ENCODE results near the gene CAV2.

DNA sequence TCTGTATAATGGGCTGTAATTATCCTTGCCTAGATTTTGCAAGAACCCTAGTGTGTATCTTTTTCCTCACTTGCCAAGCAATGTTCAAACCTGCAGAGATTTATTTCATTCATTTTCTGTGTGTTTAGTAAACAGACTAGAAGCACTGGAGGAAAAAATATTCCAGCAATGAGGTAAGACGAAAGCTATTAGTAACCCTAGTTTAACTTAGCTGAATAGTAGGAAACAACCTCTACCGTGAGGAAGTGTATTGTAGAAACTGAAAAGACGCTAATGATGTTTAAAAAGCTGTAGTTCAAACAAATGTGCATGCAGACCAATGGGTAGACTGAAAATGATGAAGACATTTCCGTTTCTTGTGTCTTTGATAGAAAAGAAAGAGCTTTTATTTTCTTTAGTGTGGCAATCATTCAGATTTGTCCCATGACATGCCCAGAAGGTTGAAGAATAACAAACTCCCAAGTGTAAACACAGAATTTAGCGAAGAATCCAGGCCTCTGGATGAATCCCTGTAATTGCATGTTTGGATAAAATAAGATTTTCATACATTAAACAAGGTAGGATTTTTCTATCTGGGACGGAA, 46.0 kb downstream of the CAV2 start:
- TF ChIP-seq CTCF (IDR thresholded peaks at IDR 0.05) (no peak), POLR2A (IDR thresholded peaks at IDR 0.05) (no peak)

Measured in testis (tissue), 2 donors.